SK-MEL-5 (cell line): Measurements from ENCODE around the gene PHB1. TPM values are rescaled to one million over a fixed set of nuclear protein-coding genes. Genes with fewer than 3 reads are reported as not detected.
"Not testable (repeated sequence)": the region's sequence is repeated elsewhere in the genome, so short reads cannot be mapped to it uniquely, and the experiment has no call there.

Experiments
- DNase-seq: peaks from one replicate; pipeline ENCODE4 v3.0.0-alpha.2; 2016; ENCODE audit warnings: low read depth, low spot score
- in situ Hi-C: cut with HindIII; loops from 2 replicates; pipeline ENCODE4 v1.10.0; 2016; ENCODE audit warnings: low sequenced_read_pairs, high pct_unique_total_duplicates, low pct_unique_long_range_greater_than_20kb
- total RNA-seq: library from RNA; depleted of rRNA; stranded (reverse); fragments of >200 nt; shearing (Covaris generic); gene quantifications from 2 replicates; pipeline ENCODE4 v1.2.3, GENCODE V29; 2014

PHB1 gene
- total RNA-seq, 1 experiment from 2014 or later = 373 TPM

DNA sequence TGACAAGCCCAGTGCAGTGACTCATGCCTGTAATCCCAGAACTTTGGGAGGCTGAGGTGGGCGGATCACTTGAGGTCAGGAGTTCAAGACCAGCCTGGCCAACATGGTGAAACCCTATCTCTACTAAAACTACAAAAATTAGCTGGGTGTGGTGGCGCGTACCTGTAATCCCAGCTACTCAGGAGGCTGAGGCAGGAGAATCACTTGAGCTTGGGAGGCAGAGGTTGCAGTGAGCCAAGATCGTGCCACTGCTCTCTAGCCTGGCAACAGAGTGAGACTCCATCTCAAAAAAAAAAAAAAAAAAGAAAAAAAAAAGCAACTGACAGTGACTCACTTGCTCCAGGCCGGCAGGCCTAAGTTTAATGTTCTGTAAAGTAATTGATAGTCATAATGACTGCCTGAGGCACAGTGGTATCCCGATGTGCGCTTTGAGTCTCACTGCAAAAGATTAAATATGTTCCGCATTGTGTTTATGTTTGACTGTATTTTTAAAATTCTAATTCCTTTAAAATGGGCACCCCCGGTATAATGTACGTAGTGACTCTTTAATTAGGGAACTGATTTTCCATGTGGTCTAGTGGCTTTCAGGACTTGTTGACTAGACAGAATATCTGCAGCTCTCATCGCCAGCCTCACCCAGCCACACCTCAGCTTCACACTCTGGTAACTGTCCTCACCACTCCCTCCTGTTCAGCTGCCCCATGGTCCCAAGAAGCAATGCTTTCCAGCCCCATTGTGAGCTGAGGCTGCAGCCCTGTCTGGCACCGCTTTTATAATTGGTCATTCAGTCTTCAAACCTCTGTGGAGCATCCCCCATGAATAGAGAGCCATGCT is 25.0 kb downstream of the PHB1 start:
- in situ Hi-C loops = not testable (repeated sequence)
- DNase-seq = peak; percentile 35

- in situ Hi-C loops = no loop called here
- DNase-seq = no peak
Measured at GRCh38 chr17:49388692-49389513, 25.8 kb downstream of the PHB1 start.

DNA sequence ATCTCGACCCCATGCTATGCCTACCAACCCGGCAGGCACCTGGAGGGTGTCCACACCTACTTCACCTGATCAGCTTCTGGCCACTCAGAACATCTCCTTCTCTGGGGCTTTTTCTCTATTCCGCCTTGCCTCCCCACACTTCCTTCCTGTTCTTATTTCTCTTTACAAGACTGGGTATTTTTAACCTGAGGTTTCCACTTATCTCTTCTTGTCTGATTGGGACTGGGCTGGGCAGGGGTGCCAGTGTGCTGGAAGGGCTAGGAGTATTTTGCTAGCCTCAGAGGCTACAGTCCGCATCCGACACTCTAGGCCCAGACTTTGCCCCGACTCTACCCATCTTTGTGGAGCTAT is 26.4 kb downstream of the PHB1 start:
- in situ Hi-C loops = no loop called here
- DNase-seq = no peak

DNA sequence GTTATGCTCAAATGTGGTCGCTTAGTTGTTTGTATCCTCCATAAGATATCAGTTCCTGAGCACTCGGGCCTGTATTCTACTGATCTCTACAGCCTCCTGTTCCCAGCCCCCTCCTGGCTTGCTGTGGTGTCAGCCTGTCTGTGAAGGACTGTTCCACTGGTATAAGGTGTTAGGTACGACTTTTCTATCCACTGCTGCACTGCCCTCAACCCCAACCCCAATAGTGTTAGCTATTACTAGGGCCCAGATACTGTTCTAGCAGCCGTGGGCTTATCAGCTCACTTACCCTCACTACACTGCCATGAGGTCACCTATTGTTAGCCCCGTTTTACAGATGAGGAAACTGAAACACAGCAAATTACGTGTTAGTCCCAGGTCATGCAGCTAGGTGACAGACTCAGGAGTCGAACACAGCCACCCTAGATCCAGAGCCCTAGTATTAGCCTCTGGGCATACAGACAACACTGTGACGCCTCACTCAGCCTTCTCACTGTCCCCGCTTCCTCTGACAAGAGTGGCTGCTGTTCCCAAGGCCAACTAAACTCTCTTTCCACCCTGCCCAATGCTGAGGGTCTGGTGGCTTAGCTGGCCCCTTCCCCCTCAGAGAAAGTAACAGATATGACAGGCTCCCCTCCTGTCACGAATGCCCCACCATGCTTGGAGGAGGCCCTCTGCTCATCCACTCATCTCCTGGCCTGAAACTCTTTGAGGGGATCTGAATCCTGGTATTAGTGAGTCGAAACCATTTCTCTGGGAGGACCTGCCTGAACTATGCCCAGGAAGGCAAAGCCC is 27.0 kb downstream of the PHB1 start:
- in situ Hi-C loops = no loop called here
- no peak for DNase-seq

- in situ Hi-C loops = no loop called here
- DNase-seq = no peak
Measured at GRCh38 chr17:49386373-49386772, 28.3 kb downstream of the PHB1 start.

DNA sequence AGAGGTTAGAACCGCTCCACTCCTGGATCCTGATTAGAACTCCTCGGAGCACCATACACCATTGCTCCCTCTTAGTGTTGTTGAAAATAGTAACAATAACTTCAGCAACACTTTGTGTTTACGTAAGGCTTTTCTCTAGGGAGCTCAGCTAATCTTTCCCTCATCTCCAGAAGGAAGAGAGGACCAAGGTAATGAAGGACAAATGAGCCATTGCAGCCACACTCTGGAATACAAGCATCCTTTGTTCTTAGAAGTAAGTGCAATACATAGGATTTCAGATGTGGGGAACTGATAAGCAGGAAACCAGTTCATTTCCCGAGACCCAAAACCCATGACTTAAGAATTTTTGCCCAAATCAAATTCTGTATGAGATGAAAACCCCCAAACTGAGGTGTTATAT is 29.7 kb downstream of the PHB1 start:
- peak; percentile 71 for DNase-seq
- in situ Hi-C loops = no loop called here

DNA sequence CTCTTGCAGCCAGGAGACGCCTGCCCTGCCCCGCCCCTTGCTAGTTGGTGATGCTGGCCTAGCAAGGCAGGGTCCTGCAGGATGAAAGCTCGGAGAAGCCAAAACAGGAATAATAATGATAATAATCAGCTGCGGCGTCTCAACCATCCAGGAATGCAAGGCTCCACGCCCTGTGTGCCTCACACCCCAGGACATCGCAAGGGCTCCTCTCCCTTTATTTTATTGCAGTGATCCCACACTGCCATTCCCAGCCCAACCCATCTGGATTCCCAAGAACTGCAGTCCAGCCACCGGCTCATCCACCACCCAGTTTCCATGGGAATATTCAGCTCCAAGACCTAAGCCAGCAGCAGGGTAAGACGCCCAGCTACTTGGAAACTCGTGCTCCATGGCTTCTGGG is 31.6 kb downstream of the PHB1 start:
- in situ Hi-C loops = no loop called here
- no peak for DNase-seq

GRCh38 chr17:49382556-49382955 is 32.1 kb downstream of the PHB1 start:
- in situ Hi-C loops = no loop called here
- DNase-seq = no peak

GRCh38 chr17:49381793-49382192 is 32.9 kb downstream of the PHB1 start:
- in situ Hi-C loops = no loop called here
- no peak for DNase-seq

- in situ Hi-C loops = no loop called here
- no peak for DNase-seq
Measured at GRCh38 chr17:49381033-49381432, 33.6 kb downstream of the PHB1 start.

DNA sequence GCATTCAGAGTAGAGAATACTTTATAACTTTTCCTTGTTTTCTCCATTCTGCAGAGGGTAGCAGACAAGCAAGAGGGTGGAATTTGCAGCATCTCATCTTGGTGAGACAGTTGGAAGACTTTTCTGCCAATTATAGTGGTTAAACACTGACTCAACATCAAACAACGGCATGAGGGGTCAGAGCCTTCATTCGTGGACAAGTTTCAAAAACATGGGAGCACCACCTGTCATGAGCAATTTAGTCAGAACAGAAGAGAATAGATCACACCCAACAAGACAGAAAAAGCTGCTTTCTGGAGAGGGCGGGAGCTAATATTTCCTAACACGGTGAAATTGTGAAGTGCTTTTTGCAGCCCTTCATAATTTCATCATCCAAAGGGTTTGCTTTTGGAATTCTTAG is 34.8 kb downstream of the PHB1 start:
- DNase-seq = no peak

GRCh38 chr17:49378311-49378710 is 36.4 kb downstream of the PHB1 start:
- in situ Hi-C loops = no loop called here
- DNase-seq = no peak

More for the DNA sequence above, 34.8 kb downstream of the PHB1 start:
- in situ Hi-C loops = no loop called here

DNA sequence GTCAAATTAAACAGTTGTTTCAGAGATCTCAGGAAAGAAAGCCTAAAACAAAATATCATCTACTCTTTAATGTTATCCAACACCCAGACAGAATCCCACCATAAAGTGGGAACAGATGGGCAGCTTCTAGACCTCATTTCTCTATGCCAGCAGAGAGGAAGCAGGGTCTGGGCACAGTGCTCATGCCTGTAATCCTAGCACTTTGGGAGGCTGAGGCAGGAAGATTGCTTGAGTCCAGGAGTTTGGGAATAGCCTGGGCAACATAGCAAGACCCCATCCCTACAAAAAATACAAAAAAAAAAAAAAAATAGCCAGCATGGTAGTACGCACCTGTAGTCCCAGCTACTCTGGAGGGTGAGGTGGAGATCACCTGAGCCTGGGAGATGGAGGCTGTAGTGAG is 39.1 kb downstream of the PHB1 start:
- in situ Hi-C loops = no loop called here
- DNase-seq = no peak

DNA sequence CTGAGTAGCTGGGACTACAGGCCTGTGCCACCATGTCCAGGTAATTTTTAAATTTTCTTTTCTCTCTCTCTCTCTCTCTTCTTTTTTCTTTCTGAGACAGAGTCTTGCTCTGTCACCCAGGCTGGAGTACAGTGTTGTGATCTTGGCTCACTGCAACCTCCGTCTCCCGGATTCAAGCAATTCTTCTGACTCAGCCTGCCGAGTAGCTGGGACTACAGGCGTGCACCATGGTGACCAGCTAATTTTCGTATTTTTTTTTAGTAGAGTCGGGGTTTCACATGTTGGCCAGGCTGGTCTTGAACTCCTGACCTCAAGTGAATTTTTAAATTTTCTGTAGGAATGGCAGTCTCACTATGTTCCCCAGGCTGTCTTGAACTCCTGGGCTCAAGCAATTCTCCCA is 41.6 kb downstream of the PHB1 start:
- in situ Hi-C loops = no loop called here

GRCh38 chr17:49372425-49372824 is 42.3 kb downstream of the PHB1 start:
- in situ Hi-C loops = no loop called here

More for the DNA sequence above, 41.6 kb downstream of the PHB1 start:
- DNase-seq = no peak

GRCh38 chr17:49370971-49371834 is 43.5 kb downstream of the PHB1 start:
- DNase-seq = no peak
- in situ Hi-C loops = no loop called here

More at GRCh38 chr17:49372425-49372824, 42.3 kb downstream of the PHB1 start:
- no peak for DNase-seq

DNA sequence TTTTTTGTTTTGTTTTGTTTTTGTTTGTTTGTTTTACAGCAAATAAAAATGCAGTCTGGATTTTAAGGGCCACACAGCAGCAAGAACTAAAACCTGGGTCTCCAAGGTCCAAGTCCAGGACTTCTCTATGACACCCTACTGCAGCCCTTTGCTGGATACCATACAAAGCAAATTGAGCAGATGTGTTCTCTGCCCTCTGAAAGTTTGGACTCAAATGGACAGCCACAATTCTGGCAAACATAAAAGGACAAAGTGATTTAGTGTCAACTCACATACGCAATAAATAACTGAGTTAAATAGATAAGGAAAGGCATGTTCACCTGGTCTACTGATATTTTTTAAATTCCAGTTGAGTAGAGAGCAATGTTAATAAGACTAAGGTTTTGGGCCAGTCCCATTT is 44.9 kb downstream of the PHB1 start:
- no peak for DNase-seq
- in situ Hi-C loops = no loop called here
